Mammary epithelial cell (primary cell): ENCODE measurements around the gene DNM1L.

Experiments used
- CTCF ChIP-seq, 2 donors: IDR thresholded peaks in 1 of 2; conservative IDR thresholded peaks in 1 of 2; 2 replicates each; pipeline ENCODE4 v1.5.1; 2011 to 2012; ENCODE audit warnings: inconsistent platforms in 2 of 2, low read length in 2 of 2, mild to moderate bottlenecking in 2 of 2, control low read depth in 1 of 2, low read depth in 1 of 2; ENCODE audit not compliant: insufficient read depth in 1 of 2; ENCODE audit errors: extremely low read depth in 1 of 2
- EZH2 ChIP-seq: IDR thresholded peaks from 2 replicates; pipeline ENCODE4 v1.6.1; 2012; ENCODE audit warnings: low read length, inconsistent platforms, borderline replicate concordance

DNA sequence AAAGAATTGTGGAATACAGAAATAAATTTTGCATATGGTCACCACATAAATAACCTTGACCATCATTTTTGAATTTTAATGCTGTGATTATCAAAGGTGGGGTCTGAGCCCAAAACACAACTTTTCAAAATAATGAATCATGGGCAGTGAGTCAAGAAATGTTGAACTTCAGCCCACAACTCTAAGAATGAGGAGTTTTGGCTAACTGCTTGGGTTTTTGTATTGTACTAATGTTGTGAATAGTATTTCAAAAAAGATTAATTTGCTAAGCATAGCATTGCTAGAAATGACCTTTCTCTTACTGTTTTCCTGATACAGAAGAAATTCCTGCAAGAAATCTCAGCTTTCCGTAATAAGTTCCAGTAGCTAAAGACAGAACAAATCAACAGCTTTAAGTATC lies 101.0 kb downstream of the DNM1L start:
- TF ChIP-seq CTCF (conservative IDR thresholded peaks at IDR 0.05 in 1 of 2, IDR thresholded peaks at IDR 0.05 in 1 of 2; ENCODE audit: extremely low read depth in 1 of 2, insufficient read depth in 1 of 2, low read depth in 1 of 2, low read length in 2 of 2), result no peak
- no peak for TF ChIP-seq EZH2
